Prostate gland (tissue), 2 donors: ENCODE data around the gene TRMT1.

Experiments
- CTCF ChIP-seq, 4 experiments: fragments of 200-600 bp in 2 of 4; fragments of 450-650 bp in 2 of 4; sonication (generic) in 2 of 4; IDR thresholded peaks; 1 replicate in 3 of 4; 2 replicates in 1 of 4; pipeline ENCODE4 v1.5.1; 2016 to 2019; ENCODE audit warnings: antibody characterized with exemption in 4 of 4, mild to moderate bottlenecking in 2 of 4, moderate library complexity in 2 of 4
- POLR2AphosphoS5 ChIP-seq: sonication (generic); formaldehyde crosslinking; IDR thresholded peaks from one replicate; pipeline ENCODE4 v1.6.1; 2017; ENCODE audit warnings: antibody characterized with exemption

- TF ChIP-seq CTCF (IDR thresholded peaks at IDR 0.05) = no peak
- TF ChIP-seq POLR2AphosphoS5 = peak; percentile 50
Observed at GRCh38 chr19:13057147-13057572, 59.4 kb downstream of the TRMT1 start.
